CD4-positive, alpha-beta T cell treated with Interleukin-10 for 1 hour (primary cell): Measurements from ENCODE around the gene NUTM2D.
"Not testable (repeated sequence)": the region's sequence is repeated elsewhere in the genome, so short reads cannot be mapped to it uniquely, and the experiment has no call there.

Source experiments
- DNase-seq: peaks from one replicate; pipeline ENCODE4 v3.0.0-alpha.2; 2020

NUTM2D gene

DNA sequence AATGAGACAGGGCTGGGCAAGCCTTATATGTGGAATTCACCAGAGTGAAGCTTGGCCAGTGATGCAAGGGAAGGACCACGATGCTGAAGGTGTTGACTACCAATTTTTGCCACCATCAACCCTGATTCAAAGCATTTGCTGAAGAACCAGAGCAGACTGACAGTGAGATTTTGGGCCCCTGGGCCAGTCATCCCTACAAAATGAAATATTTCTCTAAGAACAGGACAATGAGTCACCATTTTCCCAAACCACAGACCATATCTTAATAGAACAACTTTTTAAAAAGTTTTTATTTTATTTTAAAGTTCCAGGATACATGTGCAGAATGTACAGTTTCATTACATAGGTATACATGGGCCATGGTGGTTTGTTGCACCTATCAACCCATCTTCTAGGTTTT lies 16.5 kb downstream of the NUTM2D start:
- DNase-seq: not testable (repeated sequence)

DNA sequence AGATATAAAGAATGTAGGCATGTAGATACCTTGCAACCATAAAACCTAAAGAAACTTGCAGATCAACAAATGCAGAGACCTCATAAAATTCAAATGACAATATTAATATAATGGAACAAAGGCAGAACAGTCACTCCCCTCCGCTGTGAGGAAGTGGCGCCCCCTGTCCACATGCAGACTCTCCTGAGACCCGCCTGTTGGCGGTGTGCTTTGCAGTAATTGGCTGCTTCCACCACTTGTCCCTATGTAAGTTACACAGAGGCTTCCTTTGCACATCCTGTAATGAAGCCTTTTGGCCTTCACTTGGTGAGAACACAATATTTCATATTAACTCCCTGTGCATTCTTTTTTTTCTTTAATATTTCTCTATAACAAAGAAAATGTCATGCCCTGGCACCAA lies 21.6 kb downstream of the NUTM2D start:
- DNase-seq: not testable (repeated sequence)

DNA sequence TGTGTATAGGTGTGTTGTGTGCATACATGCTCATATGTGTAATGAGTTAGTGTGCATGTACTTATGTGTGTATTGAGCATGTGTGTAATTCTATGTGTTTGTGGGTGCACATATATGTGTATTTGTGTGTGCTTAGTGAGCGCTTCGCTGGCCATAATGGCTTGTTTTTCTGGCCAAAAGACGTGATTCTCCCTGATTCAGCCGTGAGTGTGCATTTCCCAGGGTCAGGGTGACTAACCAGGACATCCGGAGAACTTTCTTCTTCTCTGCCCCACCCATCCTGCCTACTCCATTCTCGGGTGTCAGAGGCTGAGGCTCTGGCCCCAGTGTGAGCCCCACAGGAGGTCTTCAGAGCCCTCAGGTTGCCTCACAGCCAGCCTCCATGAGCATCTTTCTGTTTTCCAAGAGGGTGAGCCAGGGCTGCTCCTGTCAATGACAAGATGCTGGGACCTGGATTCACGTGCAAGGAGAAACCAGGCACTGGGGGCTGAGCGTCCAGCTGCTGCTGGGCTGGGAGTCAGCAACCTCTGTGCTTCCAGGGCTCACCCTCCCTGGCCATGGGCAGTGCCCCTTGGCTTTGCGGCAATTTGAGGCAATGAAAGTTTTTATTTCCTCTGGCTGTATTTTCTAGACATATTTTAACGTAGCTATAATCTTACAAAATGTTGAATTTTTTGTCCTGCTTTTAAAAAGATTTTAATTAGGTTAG lies 25.8 kb downstream of the NUTM2D start:
- not testable (repeated sequence) for DNase-seq

DNA sequence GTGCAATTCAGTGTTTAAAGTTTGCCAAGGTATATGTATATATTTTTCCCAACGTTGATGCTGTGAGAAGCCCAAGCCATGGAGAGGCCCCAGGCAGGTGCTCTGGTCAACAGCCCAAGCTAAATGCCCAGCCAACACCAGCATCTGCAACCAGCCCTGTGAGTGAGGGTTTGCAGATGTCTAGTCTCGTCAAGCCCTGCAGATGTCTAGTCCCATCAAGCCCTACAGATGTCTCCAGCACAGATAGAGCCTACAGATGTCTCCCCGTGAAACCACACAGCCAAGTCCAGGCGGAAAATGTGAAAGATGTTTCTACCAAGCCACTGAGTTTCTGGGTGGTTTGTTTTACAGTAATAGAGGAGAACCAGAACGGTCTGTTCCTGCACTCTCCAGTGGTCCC lies 26.7 kb downstream of the NUTM2D start:
- not testable (repeated sequence) for DNase-seq

DNA sequence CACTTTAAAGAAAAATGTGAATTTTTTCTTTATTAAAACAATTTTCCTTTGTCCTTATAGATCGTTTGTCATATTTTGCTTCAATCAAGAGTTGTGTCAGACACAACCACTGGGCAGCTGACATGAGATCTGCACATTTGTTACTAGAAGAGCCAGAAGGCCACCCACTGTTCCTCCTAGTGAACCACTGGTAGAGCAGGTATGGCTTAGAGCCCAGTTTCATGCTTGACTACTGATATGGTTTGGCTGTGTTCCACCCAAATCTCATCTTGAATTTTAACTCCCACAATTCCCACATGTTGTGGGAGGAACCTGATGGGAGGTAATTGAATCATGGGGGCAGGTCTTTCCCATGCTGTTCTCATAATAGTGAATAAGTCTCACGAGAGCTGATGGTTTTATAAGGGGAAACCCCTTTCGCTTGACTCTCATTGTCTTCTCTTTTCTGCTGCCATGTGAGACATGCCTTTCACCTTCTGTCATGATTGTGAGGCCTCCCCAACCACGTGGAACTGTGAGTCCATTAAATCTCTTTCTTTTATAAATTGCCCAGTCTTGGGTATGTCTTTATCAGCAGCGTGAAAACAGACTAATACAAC lies 28.3 kb downstream of the NUTM2D start:
- DNase-seq: not testable (repeated sequence)

DNA sequence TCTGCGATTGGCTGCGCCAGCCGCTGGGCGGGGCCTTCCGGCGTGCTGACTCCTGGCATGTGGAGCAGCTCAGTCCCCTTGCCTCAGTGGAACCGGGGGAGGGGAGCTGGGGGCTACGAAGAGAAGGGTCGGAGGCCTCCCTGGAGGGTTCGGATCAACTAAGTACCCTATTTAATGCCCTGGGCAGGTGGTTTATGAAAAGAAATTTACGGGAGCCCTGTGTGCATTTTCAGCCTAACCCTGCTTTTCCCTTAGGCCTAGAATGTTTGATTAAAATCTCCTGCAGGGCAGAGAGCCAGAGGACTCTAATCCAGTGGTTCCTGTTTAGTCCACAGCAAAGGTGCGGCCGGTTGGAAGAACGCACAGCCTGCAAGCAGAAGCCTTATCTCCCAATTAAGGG lies 33.8 kb downstream of the NUTM2D start:
- DNase-seq: not testable (repeated sequence)

DNA sequence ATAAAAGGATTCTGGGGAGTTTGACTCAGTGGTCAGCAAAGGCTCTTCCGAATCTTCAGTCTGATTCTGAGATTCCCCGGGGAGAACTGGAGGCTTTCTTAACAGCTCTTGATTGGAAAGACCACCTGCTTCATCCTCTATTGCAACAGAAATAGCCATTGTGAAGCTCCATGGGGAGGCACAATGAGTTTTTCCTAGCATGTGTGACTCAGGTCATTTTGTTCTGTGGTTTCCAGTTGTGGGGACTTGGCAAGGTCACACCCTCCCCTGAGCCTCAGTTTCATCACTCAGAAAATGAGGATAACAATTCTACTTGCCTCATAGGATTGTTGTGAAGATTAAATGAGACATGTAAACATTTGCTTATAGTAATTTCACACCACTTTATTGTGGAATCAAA lies 38.7 kb downstream of the NUTM2D start:
- not testable (repeated sequence) for DNase-seq

DNA sequence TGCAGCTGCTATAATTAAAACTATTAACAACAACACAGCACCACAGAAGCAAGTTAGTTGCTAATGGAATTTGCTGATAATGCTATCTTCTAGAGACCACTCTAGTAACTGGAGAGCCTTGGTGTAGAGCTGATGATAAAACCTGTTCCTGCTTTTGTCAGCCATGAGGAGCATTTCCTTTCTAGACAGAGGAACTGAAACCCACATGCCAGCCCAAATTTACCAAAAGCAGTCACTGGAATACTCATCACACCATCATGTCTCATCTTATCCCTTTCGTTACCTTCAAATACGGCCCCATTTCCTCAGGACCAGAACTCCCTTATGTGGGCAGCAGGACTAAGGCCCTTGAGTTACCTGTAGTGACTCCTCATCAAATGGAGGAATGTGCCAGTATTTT lies 40.9 kb downstream of the NUTM2D start:
- not testable (repeated sequence) for DNase-seq

DNA sequence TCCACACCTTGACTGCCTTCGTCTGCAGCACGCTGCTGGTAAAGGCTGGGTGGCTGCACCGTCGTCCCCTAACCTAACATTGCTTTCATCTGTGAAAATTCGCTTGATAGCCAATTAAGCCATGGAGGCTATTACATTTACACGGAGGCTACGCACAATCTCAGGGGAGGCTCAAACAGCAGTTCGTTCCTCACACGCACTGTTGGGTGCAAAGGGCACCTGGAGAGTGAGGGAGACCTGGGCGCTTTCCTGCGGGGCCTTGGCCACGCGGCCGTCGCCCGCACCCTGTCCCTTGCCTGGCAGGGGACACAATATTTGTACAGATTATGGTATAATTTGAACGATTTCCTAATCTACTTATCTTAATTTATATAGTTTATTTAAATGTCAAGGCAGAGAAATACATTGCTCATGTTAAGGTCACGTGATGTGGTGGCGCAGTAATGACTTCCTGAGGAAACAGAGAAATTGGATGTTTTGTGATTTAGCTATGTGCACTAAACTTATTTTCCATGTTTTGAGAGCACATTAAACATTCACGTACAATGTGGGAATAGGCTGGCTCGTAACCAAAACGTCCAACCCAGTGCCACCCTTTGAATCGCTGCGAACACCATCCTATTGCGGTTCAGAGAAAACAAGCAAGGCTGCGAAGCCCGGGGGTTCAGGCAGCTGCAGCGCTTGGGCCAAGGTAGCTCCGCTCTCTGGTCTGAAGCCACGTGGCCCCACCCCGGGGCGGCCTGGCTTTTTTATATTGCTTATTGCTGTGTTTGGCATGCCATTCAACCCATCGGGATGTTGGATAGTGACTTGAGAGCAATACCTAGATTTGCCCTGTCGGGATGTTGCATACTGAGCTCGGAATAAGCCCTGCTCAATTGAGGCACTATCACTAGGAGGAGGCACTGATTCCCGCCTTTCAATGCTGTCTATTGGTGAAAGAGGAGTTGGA lies 50.2 kb downstream of the NUTM2D start:
- not testable (repeated sequence) for DNase-seq

DNA sequence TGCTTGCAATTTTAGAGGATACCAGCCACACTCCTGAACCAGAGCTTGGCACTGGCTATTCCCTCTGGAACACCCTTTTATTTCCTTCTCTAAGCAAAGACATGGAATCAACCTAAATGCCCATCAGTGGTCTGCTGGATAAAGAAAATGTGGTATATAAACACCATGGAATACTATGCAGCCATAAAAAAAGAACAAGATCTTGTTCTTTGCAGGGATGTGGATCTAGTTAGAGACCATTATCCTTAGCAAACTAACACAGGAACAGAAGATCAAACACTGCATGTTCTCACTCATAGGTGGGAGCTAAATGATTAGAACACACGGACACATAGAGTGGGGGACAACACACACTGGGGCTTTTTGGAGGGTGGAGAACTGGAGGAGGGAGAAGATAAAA lies 56.4 kb downstream of the NUTM2D start:
- DNase-seq: not testable (repeated sequence)
